H1 (cell line): ENCODE measurements around the gene CAMTA1. TPM values are rescaled to one million over a fixed set of nuclear protein-coding genes. Genes with fewer than 3 reads are reported as not detected.
A peak's percentile ranks its signal among the peaks of the same experiment; 100 is the strongest.

Experiments used
- CTCF ChIA-PET: fragments of 300-600 bp; sonication (Branson Sonifier 250); formaldehyde crosslinking; loops from one replicate; lab custom pipeline; 2021; ENCODE audit not compliant: partially characterized antibody; lab: Charles Lee
- POLR2A ChIA-PET: fragments of 300-600 bp; sonication (Branson Sonifier 250); formaldehyde crosslinking; loops from one replicate; lab custom pipeline; 2021; ENCODE audit warnings: inconsistent platforms; ENCODE audit not compliant: partially characterized antibody; lab: Charles Lee
- DNase-seq, 2 experiments: peaks; one replicate each; pipeline versions ENCODE4 v3.0.0 to v3.0.0-alpha.2; 2010 to 2022; ENCODE audit warnings: low spot score in 2 of 2, low read depth in 1 of 2, mixed read lengths in 1 of 2
- FAIRE-seq: peaks from 2 replicates; lab custom pipeline; 2011; peaks lifted over from hg19 to GRCh38; lab: Jason Lieb, UNC
- H2AFZ ChIP-seq: 2 replicates; pipeline ENCODE4 v1.8.1; 2012; ENCODE audit warnings: low read length, inconsistent platforms
- H2AK5ac ChIP-seq: 2 replicates; pipeline ENCODE4 v1.6.1; 2013; ENCODE audit warnings: low read depth, low read length
- H2BK120ac ChIP-seq: replicated peaks from 2 replicates; pipeline ENCODE3; 2013; ENCODE audit warnings: low read depth, low read length, inconsistent platforms
- H2BK12ac ChIP-seq: 2 replicates; pipeline ENCODE4 v1.6.1; 2013; ENCODE audit warnings: low read depth, low read length
- H2BK15ac ChIP-seq: 2 replicates; pipeline ENCODE4 v1.6.1; 2013; ENCODE audit warnings: low read length
- H2BK20ac ChIP-seq: 2 replicates; pipeline ENCODE4 v1.6.1; 2013; ENCODE audit warnings: low read length
- H2BK5ac ChIP-seq: 2 replicates; pipeline ENCODE4 v1.6.1; 2013; ENCODE audit warnings: low read depth, low read length
- H3K14ac ChIP-seq: 2 replicates; pipeline ENCODE4 v1.6.1; 2013; ENCODE audit warnings: inconsistent platforms; ENCODE audit not compliant: insufficient read length
- H3K18ac ChIP-seq: 2 replicates; pipeline ENCODE4 v1.6.1; 2013; ENCODE audit warnings: low read length; ENCODE audit errors: extremely low read depth
- H3K23ac ChIP-seq: 2 replicates; pipeline ENCODE4 v1.6.1; 2013; ENCODE audit warnings: inconsistent platforms; ENCODE audit not compliant: insufficient read length
- H3K23me2 ChIP-seq: 2 replicates; pipeline ENCODE4 v1.6.1; 2013; ENCODE audit warnings: low read depth, low read length
- H3K27ac ChIP-seq: 2 replicates; pipeline ENCODE4 v1.6.1; 2011; ENCODE audit warnings: low read depth, low read length, inconsistent platforms
- H3K27me3 ChIP-seq, 4 experiments: replicated peaks in 1 of 4; 1 replicate in 1 of 4; 2 replicates in 3 of 4; pipeline versions ENCODE4 v1.6.1 to v1.8.1; 2011 to 2013; ENCODE audit warnings: low read length in 3 of 4, mild to moderate bottlenecking in 3 of 4, inconsistent platforms in 2 of 4, mixed read lengths in 2 of 4, moderate library complexity in 1 of 4; ENCODE audit not compliant: control insufficient read depth in 3 of 4, insufficient read depth in 3 of 4; ENCODE audit errors: extremely low read depth in 1 of 4
- H3K36me3 ChIP-seq, 4 experiments: 2 replicates each; pipeline versions ENCODE4 v1.6.1 to v1.8.1; 2011 to 2013; ENCODE audit warnings: mild to moderate bottlenecking in 4 of 4, low read length in 3 of 4, moderate library complexity in 2 of 4, control low read depth in 1 of 4, inconsistent platforms in 1 of 4; ENCODE audit not compliant: insufficient read depth in 4 of 4, control insufficient read depth in 2 of 4
- H3K4ac ChIP-seq: replicated peaks from 2 replicates; pipeline ENCODE3; 2013; ENCODE audit warnings: low read length, low read depth, mixed read lengths, inconsistent platforms; ENCODE audit not compliant: insufficient read length
- H3K4me1 ChIP-seq, 4 experiments: replicated peaks in 1 of 4; 1 replicate in 1 of 4; 2 replicates in 3 of 4; pipeline versions ENCODE4 v1.6.1 to v1.8.1; 2011 to 2013; ENCODE audit warnings: low read length in 3 of 4, inconsistent platforms in 2 of 4, mixed read lengths in 1 of 4; ENCODE audit not compliant: insufficient read depth in 4 of 4, control insufficient read depth in 3 of 4
- H3K4me2 ChIP-seq, 2 experiments: 2 replicates each; pipeline versions ENCODE4 v1.6.1 to v1.8.1; 2011 to 2013; ENCODE audit warnings: low read depth in 2 of 2, low read length in 2 of 2, control low read depth in 1 of 2, inconsistent platforms in 1 of 2, mild to moderate bottlenecking in 1 of 2; ENCODE audit not compliant: insufficient read depth in 1 of 2
- H3K4me3 ChIP-seq, 4 experiments: fragments of 200-600, 300-600 bp in 1 of 4; sonication (generic), shearing (Covaris generic), sonication (Bioruptor Twin) in 1 of 4; 2 replicates each; pipeline versions ENCODE4 v1.5.1 to v1.8.1; 2011 to 2016; ENCODE audit warnings: low read length in 4 of 4, low read depth in 3 of 4, control low read depth in 2 of 4, inconsistent platforms in 2 of 4, mild to moderate bottlenecking in 2 of 4, mixed read lengths in 1 of 4, moderate library complexity in 1 of 4; ENCODE audit not compliant: insufficient read depth in 2 of 4; ENCODE audit errors: extremely low read depth in 1 of 4
- H3K56ac ChIP-seq: replicated peaks from 2 replicates; pipeline ENCODE3; 2013; ENCODE audit warnings: low read depth, mild to moderate bottlenecking, mixed read lengths, low read length, inconsistent platforms; ENCODE audit not compliant: insufficient read length
- H3K79me1 ChIP-seq: 2 replicates; pipeline ENCODE4 v1.6.1; 2013; ENCODE audit warnings: low read depth, low read length, control low read depth
- H3K79me2 ChIP-seq, 2 experiments: 2 replicates each; pipeline versions ENCODE4 v1.6.1 to v1.8.1; 2012 to 2013; ENCODE audit warnings: low read length in 2 of 2, mild to moderate bottlenecking in 2 of 2, inconsistent platforms in 1 of 2; ENCODE audit not compliant: insufficient read depth in 2 of 2, control insufficient read depth in 1 of 2
- H3K9ac ChIP-seq, 4 experiments: replicated peaks in 1 of 4; 1 replicate in 1 of 4; 2 replicates in 3 of 4; pipeline versions ENCODE4 v1.6.1 to v1.8.1; 2011 to 2013; ENCODE audit warnings: low read depth in 3 of 4, low read length in 3 of 4, control low read depth in 2 of 4, mild to moderate bottlenecking in 2 of 4, moderate library complexity in 2 of 4, inconsistent platforms in 1 of 4; ENCODE audit errors: extremely low read depth in 1 of 4
- H3K9me3 ChIP-seq, 2 experiments: 2 replicates each; pipeline versions ENCODE4 v1.6.1 to v1.8.1; 2012 to 2013; ENCODE audit warnings: mild to moderate bottlenecking in 2 of 2, moderate library complexity in 2 of 2, control low read depth in 1 of 2, inconsistent platforms in 1 of 2, low read depth in 1 of 2, low read length in 1 of 2, mixed read lengths in 1 of 2; ENCODE audit not compliant: insufficient read depth in 2 of 2
- H4K20me1 ChIP-seq, 2 experiments: replicated peaks in 1 of 2; 2 replicates each; pipeline versions ENCODE3 to v1.8.1; 2011 to 2013; ENCODE audit warnings: inconsistent platforms in 2 of 2, low read length in 2 of 2, mild to moderate bottlenecking in 1 of 2; ENCODE audit not compliant: insufficient read depth in 2 of 2, control insufficient read depth in 1 of 2
- H4K5ac ChIP-seq: 2 replicates; pipeline ENCODE4 v1.6.1; 2013; ENCODE audit warnings: low read length, low read depth, mixed read lengths, inconsistent platforms; ENCODE audit not compliant: insufficient read length
- H4K8ac ChIP-seq: 2 replicates; pipeline ENCODE4 v1.8.0; 2013; ENCODE audit warnings: mild to moderate bottlenecking, moderate library complexity, low read length, inconsistent platforms; ENCODE audit not compliant: insufficient read depth; ENCODE audit errors: extremely low read depth
- H4K91ac ChIP-seq: replicated peaks from 2 replicates; pipeline ENCODE3; 2013; ENCODE audit warnings: low read length, mixed read lengths, inconsistent platforms; ENCODE audit not compliant: insufficient read length
- BACH1 ChIP-seq: IDR thresholded peaks from 2 replicates; pipeline ENCODE4 v1.6.1; 2012; ENCODE audit warnings: low read length, improper control_type of control experiment
- CREB1 ChIP-seq: IDR thresholded peaks from 2 replicates; pipeline ENCODE4 v1.6.1; 2012; ENCODE audit warnings: inconsistent platforms
- KDM1A ChIP-seq: fragments of 200-600, 300-600 bp; sonication (generic); IDR thresholded peaks from 2 replicates; pipeline ENCODE4 v1.7.1; 2016; ENCODE audit warnings: mild to moderate bottlenecking, low read length, borderline replicate concordance
- RAD21 ChIP-seq, 2 experiments: IDR thresholded peaks in 1 of 2; conservative IDR thresholded peaks in 1 of 2; 2 replicates each; pipeline ENCODE4 v1.6.1; 2011; ENCODE audit warnings: low read depth in 2 of 2, low read length in 2 of 2, improper control_type of control experiment in 1 of 2, inconsistent platforms in 1 of 2, mild to moderate bottlenecking in 1 of 2, moderate library complexity in 1 of 2
- WGBS, 2 experiments: shearing (Covaris generic) in 1 of 2; methylation state at CpG; one replicate each; pipeline versions ENCODE4 v1.1.6 to v1.1.7; 2013 to 2015; ENCODE audit warnings: low lambda C conversion rate in 2 of 2, mixed read lengths in 2 of 2, inconsistent platforms in 1 of 2, low coverage in 1 of 2, missing lambda C conversion rate in 1 of 2; ENCODE audit not compliant: insufficient replicate concordance in 2 of 2, insufficient coverage in 1 of 2, insufficient read length in 1 of 2; ENCODE audit errors: extremely low coverage in 1 of 2, missing lambda C conversion rate in 1 of 2; 5-methylcytosine and 5-hydroxymethylcytosine counted together
- polyA plus RNA-seq, 7 experiments: library from polyadenylated mRNA; depleted of rRNA in 3 of 7; stranded (reverse) in 5 of 7; unstranded in 2 of 7; fragments of >200 nt in 5 of 7; fragments of 200-250 nt in 2 of 7; gene quantifications; 1 replicate in 5 of 7; 2 replicates in 1 of 7; 4 replicates in 1 of 7; pipeline versions ENCODE4 v1.2.1 to v1.2.3, GENCODE V29; 2011 to 2013; ENCODE audit warnings: missing spikeins in 2 of 7, mixed read lengths in 2 of 7
- total RNA-seq: library from RNA; stranded (reverse); fragmentation: NEBNext Ultra II Directional; extraction: Animal tissue kit (Norgen Biotek cat#: 25700); gene quantifications from 2 replicates; pipeline ENCODE4 v1.2.1, GENCODE V29; 2021
- TF ChIP-seq, protein P1 (sequence below), 3 experiments: IDR thresholded peaks; 1 replicate in 2 of 3; 2 replicates in 1 of 3; pipeline versions ENCODE4 v1.5.1 to v1.6.1; 2011; ENCODE audit warnings: low read length in 3 of 3, mild to moderate bottlenecking in 3 of 3, inconsistent platforms in 2 of 3, low read depth in 1 of 3, moderate library complexity in 1 of 3; ENCODE audit not compliant: insufficient read depth in 1 of 3; ENCODE audit errors: control extremely low read depth in 1 of 3

The CAMTA1 gene
- total and polyA plus RNA-seq, 2 of the 8 experiments (the other 6 are each of a cell fraction or from before 2014, with no cell fraction given) = 65.0 to 119 TPM

DNA sequence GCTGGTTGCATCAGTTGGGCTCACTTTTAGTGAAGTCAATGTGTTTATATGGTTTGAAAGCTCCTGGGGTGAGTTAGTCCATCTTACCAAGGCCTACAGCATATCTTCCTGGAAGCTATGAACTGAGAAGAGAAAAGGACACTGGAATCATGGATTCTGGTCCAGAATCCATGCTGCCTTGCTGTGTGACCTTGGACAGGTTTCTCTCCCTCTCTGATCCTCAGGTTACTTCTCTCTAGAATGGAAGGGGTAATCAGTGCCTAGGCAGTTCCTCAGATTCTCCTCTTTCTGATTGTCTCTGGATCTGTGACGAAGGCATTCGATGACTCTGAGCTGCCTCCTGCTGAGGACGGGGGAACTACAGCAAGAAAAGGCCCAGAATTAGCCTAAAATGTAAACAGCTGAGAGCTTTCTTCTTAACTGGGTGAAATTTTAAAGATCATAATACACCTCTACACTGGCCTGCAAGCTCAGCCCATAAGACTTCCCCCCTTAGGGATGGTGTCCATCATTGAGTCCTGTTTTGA is 560.9 kb downstream of the CAMTA1 start:
- DNase-seq (no peak), FAIRE-seq (no peak)
- H2BK20ac ChIP-seq = no peak overlapping the region
- 72% methylated on average over 3 of the region's 3 CpGs; no CpG with 5 or more reads in 1 of the 2 experiments for WGBS, 2 experiments
- H2BK15ac ChIP-seq = no peak overlapping the region
- H3K4me2 ChIP-seq = no peak overlapping the region
- no peaks in the 10 kb centered on the region for H3K79me1 ChIP-seq
- no peak overlapping the region for H2BK12ac ChIP-seq
- H2BK120ac ChIP-seq = no peak overlapping the region
- no peak overlapping the region for H2AK5ac ChIP-seq
- CTCF ChIA-PET = interaction anchor here (0.6 to 2.2 kb wide), 25 partner anchors 10 to 606 kb away, joined by 3 to 9 read pairs (median 4); no protein-coding TSS in a partner anchor
- H3K27ac ChIP-seq = no peak overlapping the region
- no peak overlapping the region for H3K14ac ChIP-seq
- H3K56ac ChIP-seq = no peak overlapping the region
- no peak overlapping the region for H2AFZ ChIP-seq
- H3K27me3 ChIP-seq = no peaks in the 10 kb centered on the region; a peak in 1 of 7 replicates
- no peaks in the 10 kb centered on the region for H3K36me3 ChIP-seq
- H3K9ac ChIP-seq = no peak overlapping the region
- no peaks in the 10 kb centered on the region for H3K23me2 ChIP-seq
- H4K91ac ChIP-seq = no peak overlapping the region
- H4K5ac ChIP-seq = no peak overlapping the region
- no peaks in the 10 kb centered on the region for H3K79me2 ChIP-seq
- no peaks in the 10 kb centered on the region for H4K20me1 ChIP-seq
- H3K18ac ChIP-seq = no peak overlapping the region
- no peak overlapping the region for H3K23ac ChIP-seq
- no peak overlapping the region for H4K8ac ChIP-seq
- no peaks in the 10 kb centered on the region for H3K9me3 ChIP-seq
- POLR2A ChIA-PET = no interaction called here
- H2BK5ac ChIP-seq = no peak overlapping the region
- no peak overlapping the region for H3K4ac ChIP-seq
- TF ChIP-seq RAD21 (IDR thresholded peaks at IDR 0.05 in 1 of 2, conservative IDR thresholded peaks at IDR 0.05 in 1 of 2; ENCODE audit: low read depth in 2 of 2, low read length in 2 of 2) (peak; percentile 33 to 57), CREB1 (no peak), KDM1A (peak; percentile 95), BACH1 (no peak)
- TF ChIP-seq, protein P1, sequence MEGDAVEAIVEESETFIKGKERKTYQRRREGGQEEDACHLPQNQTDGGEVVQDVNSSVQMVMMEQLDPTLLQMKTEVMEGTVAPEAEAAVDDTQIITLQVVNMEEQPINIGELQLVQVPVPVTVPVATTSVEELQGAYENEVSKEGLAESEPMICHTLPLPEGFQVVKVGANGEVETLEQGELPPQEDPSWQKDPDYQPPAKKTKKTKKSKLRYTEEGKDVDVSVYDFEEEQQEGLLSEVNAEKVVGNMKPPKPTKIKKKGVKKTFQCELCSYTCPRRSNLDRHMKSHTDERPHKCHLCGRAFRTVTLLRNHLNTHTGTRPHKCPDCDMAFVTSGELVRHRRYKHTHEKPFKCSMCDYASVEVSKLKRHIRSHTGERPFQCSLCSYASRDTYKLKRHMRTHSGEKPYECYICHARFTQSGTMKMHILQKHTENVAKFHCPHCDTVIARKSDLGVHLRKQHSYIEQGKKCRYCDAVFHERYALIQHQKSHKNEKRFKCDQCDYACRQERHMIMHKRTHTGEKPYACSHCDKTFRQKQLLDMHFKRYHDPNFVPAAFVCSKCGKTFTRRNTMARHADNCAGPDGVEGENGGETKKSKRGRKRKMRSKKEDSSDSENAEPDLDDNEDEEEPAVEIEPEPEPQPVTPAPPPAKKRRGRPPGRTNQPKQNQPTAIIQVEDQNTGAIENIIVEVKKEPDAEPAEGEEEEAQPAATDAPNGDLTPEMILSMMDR (IDR thresholded peaks at IDR 0.05; ENCODE audit: control extremely low read depth in 1 of 3, insufficient read depth in 1 of 3, low read depth in 1 of 3, low read length in 3 of 3) = peak; percentile 13 to 33 (median 29)
- TF ChIP-seq, all 59 proteins: peak for 3
- Histone ChIP-seq H3K4me3 (no peak overlapping the region), H3K4me1 (no peaks in the 10 kb centered on the region; a peak in 2 of 7 replicates)
